GM12878 (cell line): ENCODE measurements around the gene ACYP1.

ENCODE experiments used
- ATF2 ChIP-seq: IDR thresholded peaks from 2 replicates; pipeline ENCODE4 v1.6.1; 2012; ENCODE audit warnings: low read length, inconsistent platforms
- CEBPB ChIP-seq, 2 experiments: fragments of 150-350 bp in 1 of 2; IDR thresholded peaks; 2 replicates each; pipeline ENCODE4 v1.6.1; 2012 to 2014; ENCODE audit warnings: low read depth in 2 of 2, low read length in 2 of 2, borderline replicate concordance in 1 of 2, inconsistent platforms in 1 of 2
- CTCF ChIP-seq, 3 experiments: IDR thresholded peaks in 2 of 3; conservative IDR thresholded peaks in 1 of 3; 2 replicates each; pipeline ENCODE4 v1.5.1; 2011; ENCODE audit warnings: low read depth in 3 of 3, low read length in 3 of 3, mild to moderate bottlenecking in 3 of 3, control low read depth in 2 of 3, moderate library complexity in 2 of 3, inconsistent platforms in 1 of 3, mixed read lengths in 1 of 3; ENCODE audit not compliant: control insufficient read depth in 2 of 3, insufficient read depth in 1 of 3; ENCODE audit errors: extremely low read depth in 1 of 3
- ETV6 ChIP-seq, 2 experiments: fragments of 450-650 bp in 1 of 2; IDR thresholded peaks in 1 of 2; conservative IDR thresholded peaks in 1 of 2; 2 replicates each; pipeline ENCODE4 v1.6.1; 2014; ENCODE audit warnings: antibody characterized with exemption in 1 of 2, borderline replicate concordance in 1 of 2, low read depth in 1 of 2, mild to moderate bottlenecking in 1 of 2, moderate library complexity in 1 of 2
- FOS ChIP-seq: IDR thresholded peaks from 3 replicates; pipeline ENCODE4 v1.6.1; 2011; ENCODE audit warnings: borderline replicate concordance; ENCODE audit not compliant: insufficient read length; ENCODE audit errors: extremely low read depth
- HCFC1 ChIP-seq: fragments of 150-350 bp; IDR thresholded peaks from 2 replicates; pipeline ENCODE4 v1.6.1; 2014; ENCODE audit warnings: low read length
- NRF1 ChIP-seq: conservative IDR thresholded peaks from 2 replicates; pipeline ENCODE4 v1.6.1; 2011; ENCODE audit warnings: mild to moderate bottlenecking, low read depth, low read length, improper control_type of control experiment
- PAX8 ChIP-seq: fragments of 450-650 bp; IDR thresholded peaks from 2 replicates; pipeline ENCODE4 v1.6.1; 2017; ENCODE audit warnings: mild to moderate bottlenecking, moderate library complexity
- PBX3 ChIP-seq: IDR thresholded peaks from 2 replicates; pipeline ENCODE4 v1.6.1; 2011; ENCODE audit warnings: mild to moderate bottlenecking, low read depth, low read length, moderate library complexity; ENCODE audit not compliant: insufficient replicate concordance
- POLR2A ChIP-seq: IDR thresholded peaks from 2 replicates; pipeline ENCODE4 v1.6.1; 2011; ENCODE audit warnings: low read depth, mild to moderate bottlenecking, low read length
- POU2F2 ChIP-seq: IDR thresholded peaks from 3 replicates; pipeline ENCODE4 v1.6.1; 2011; ENCODE audit warnings: low read depth, mild to moderate bottlenecking, low read length, borderline replicate concordance
- RELA ChIP-seq: fragments of 450-650 bp; IDR thresholded peaks from 2 replicates; pipeline ENCODE4 v1.8.0; 2014; ENCODE audit warnings: borderline replicate concordance; ENCODE audit not compliant: partially characterized antibody
- SKIL ChIP-seq: fragments of 450-650 bp; IDR thresholded peaks from 2 replicates; pipeline ENCODE4 v1.6.1; 2017; ENCODE audit warnings: mild to moderate bottlenecking, low read depth, inconsistent platforms; ENCODE audit not compliant: poor library complexity, severe bottlenecking

- no peak for TF ChIP-seq ATF2
- TF ChIP-seq CTCF (IDR thresholded peaks at IDR 0.05 in 2 of 3, conservative IDR thresholded peaks at IDR 0.05 in 1 of 3; ENCODE audit: control insufficient read depth in 2 of 3, extremely low read depth in 1 of 3, insufficient read depth in 1 of 3, low read depth in 3 of 3, low read length in 3 of 3) = no peak
- TF ChIP-seq POU2F2 = no peak
- TF ChIP-seq HCFC1 = no peak
- TF ChIP-seq FOS = no peak
- TF ChIP-seq NRF1 = no peak
- no peak for TF ChIP-seq POLR2A
- no peak for TF ChIP-seq PAX8
- no peak for TF ChIP-seq ETV6 (conservative IDR thresholded peaks at IDR 0.05 in 1 of 2, IDR thresholded peaks at IDR 0.05 in 1 of 2; ENCODE audit: borderline replicate concordance in 1 of 2, low read depth in 1 of 2)
- no peak for TF ChIP-seq CEBPB (IDR thresholded peaks at IDR 0.05; ENCODE audit: borderline replicate concordance in 1 of 2, low read depth in 2 of 2, low read length in 2 of 2)
- TF ChIP-seq PBX3 = no peak
- TF ChIP-seq SKIL = no peak
- TF ChIP-seq RELA = no peak
Measured at GRCh38 chr14:75016815-75017214, 47.0 kb downstream of the ACYP1 start.
